ENCODE results near the gene CCDC24. TPM values are rescaled to one million over a fixed set of nuclear protein-coding genes. Genes with fewer than 3 reads are reported as not detected.

The CCDC24 gene
- total and polyA plus RNA-seq, 4 donors, result 0.92 to 4.2 (median 2.3) TPM

GRCh38 chr1:44032170-44032790, 40.9 kb downstream of the CCDC24 start:
- no peaks in the 10 kb centered on the region for H3K36me3 ChIP-seq (ENCODE audit: control insufficient read depth in 4 of 4, insufficient read depth in 3 of 4, low read depth in 1 of 4, low read length in 3 of 4)
- peaks cover 3 to 32% (median 10%) of the 10 kb centered on the region in 4 donors for H3K4me1 ChIP-seq (ENCODE audit: control insufficient read depth in 4 of 4, insufficient read depth in 4 of 4, low read length in 3 of 4)
- no peak overlapping the region for H3K4me3 ChIP-seq (ENCODE audit: low read depth in 1 of 3, low read length in 3 of 3)
- 52% methylated on average over 6 of the region's 6 CpGs for WGBS
- H3K9ac ChIP-seq (ENCODE audit: low read depth in 1 of 2, low read length in 2 of 2), result no peak overlapping the region
- H3K27me3 ChIP-seq (ENCODE audit: control insufficient read depth in 4 of 4, insufficient read depth in 4 of 4, low read length in 3 of 4), result no peaks in the 10 kb centered on the region
- no peaks in the 10 kb centered on the region for H3K9me3 ChIP-seq (ENCODE audit: control insufficient read depth in 4 of 4, low read length in 3 of 4)
- no peak overlapping the region for H3K27ac ChIP-seq (ENCODE audit: low read depth in 1 of 2, low read length in 2 of 2)
- TF ChIP-seq RXRA (IDR thresholded peaks at IDR 0.05) (no peak), HNF4G (IDR thresholded peaks at IDR 0.05) (no peak), FOXA1 (IDR thresholded peaks at IDR 0.05) (no peak), MAX (IDR thresholded peaks at IDR 0.05) (no peak), JUND (IDR thresholded peaks at IDR 0.05) (no peak), ZBTB33 (IDR thresholded peaks at IDR 0.05) (no peak), SP1 (IDR thresholded peaks at IDR 0.05) (peak; percentile 18), EGR1 (IDR thresholded peaks at IDR 0.05; ENCODE audit: low read depth in 2 of 2) (no peak), HNF4A (conservative IDR thresholded peaks at IDR 0.05) (peak in 1 of 2 donors; percentile 15), CTCF (IDR thresholded peaks at IDR 0.05; ENCODE audit: low read depth, low read length, missing input control) (no peak), YY1 (IDR thresholded peaks at IDR 0.05) (no peak), GABPA (IDR thresholded peaks at IDR 0.05 in 1 of 2, conservative IDR thresholded peaks at IDR 0.05 in 1 of 2) (no peak), REST (IDR thresholded peaks at IDR 0.05) (no peak), FOXA2 (IDR thresholded peaks at IDR 0.05) (no peak), TAF1 (conservative IDR thresholded peaks at IDR 0.05) (no peak)
- DNase-seq (ENCODE audit: low spot score), result no peak

- Histone ChIP-seq H3K4me1 (ENCODE audit: control insufficient read depth in 4 of 4, insufficient read depth in 4 of 4, low read length in 3 of 4) (peaks cover 3 to 32% (median 10%) of the 10 kb centered on the region in 4 donors), H3K27me3 (ENCODE audit: control insufficient read depth in 4 of 4, insufficient read depth in 4 of 4, low read length in 3 of 4) (no peaks in the 10 kb centered on the region), H3K4me3 (ENCODE audit: low read depth in 1 of 3, low read length in 3 of 3) (no peak overlapping the region), H3K9ac (ENCODE audit: low read depth in 1 of 2, low read length in 2 of 2) (no peak overlapping the region), H3K9me3 (ENCODE audit: control insufficient read depth in 4 of 4, low read length in 3 of 4) (no peaks in the 10 kb centered on the region), H3K27ac (ENCODE audit: low read depth in 1 of 2, low read length in 2 of 2) (no peak overlapping the region), H3K36me3 (ENCODE audit: control insufficient read depth in 4 of 4, insufficient read depth in 3 of 4, low read depth in 1 of 4, low read length in 3 of 4) (no peaks in the 10 kb centered on the region)
- 92% methylated on average over 8 of the region's 8 CpGs for WGBS
- DNase-seq (ENCODE audit: low spot score), result no peak
- TF ChIP-seq RAD21 (IDR thresholded peaks at IDR 0.05) (no peak), HNF4G (IDR thresholded peaks at IDR 0.05) (no peak), MAX (IDR thresholded peaks at IDR 0.05) (no peak), NR2F2 (IDR thresholded peaks at IDR 0.05) (no peak), RXRA (IDR thresholded peaks at IDR 0.05) (no peak), REST (IDR thresholded peaks at IDR 0.05) (no peak), CTCF (IDR thresholded peaks at IDR 0.05; ENCODE audit: low read depth, low read length, missing input control) (no peak), FOXA2 (IDR thresholded peaks at IDR 0.05) (no peak), HNF4A (conservative IDR thresholded peaks at IDR 0.05) (no peak), EGR1 (IDR thresholded peaks at IDR 0.05; ENCODE audit: low read depth in 2 of 2) (no peak)
These were observed 41.7 kb downstream of the CCDC24 start for GRCh38 chr1:44033041-44033575.
